Epithelial cell of prostate (primary cell): ENCODE results near the gene OR4D1.

Experiments used
- DNase-seq: peaks from one replicate; pipeline ENCODE4 v3.0.0-alpha.2; 2011; ENCODE audit warnings: low read depth, low spot score
- H3K27ac ChIP-seq: fragments of 450-650 bp; 2 replicates; pipeline ENCODE4 v1.5.1; 2017; ENCODE audit warnings: mild to moderate bottlenecking

Gene OR4D1

DNA sequence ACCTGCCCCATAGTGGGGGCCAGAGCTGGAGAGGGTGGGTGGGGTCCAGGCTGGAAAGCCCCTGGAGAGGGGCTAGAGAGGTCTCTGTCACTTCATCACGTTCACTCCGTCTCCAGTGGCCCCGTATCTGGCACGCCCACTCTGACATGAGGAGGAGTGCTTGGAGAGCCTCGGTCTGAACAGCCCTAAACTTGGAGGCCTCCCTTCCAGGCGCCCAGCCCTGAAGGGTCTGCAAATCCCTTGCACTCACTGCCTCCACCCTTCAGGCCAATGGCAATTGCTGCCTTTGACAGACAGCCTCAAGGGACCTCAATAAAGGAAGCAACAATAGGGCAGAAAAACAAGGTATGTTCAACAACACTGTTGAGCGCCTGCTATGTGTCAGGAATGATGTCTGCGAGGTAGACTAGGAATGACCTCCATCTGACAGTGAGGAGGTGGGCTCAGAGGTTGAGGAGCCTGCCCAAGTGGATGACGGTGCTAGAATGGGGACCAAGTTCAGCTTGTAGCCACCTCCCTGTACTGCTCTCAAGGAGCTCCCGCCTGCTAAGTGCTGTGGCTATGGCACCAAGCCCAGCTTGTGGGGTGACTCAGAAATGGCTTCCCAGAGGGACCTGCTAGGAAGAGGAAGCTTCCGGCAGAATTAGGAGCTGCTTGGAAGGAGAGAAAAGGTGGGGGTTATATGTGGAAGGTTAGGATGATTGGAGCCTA is 41.4 kb downstream of the OR4D1 start:
- peak; percentile 48 for DNase-seq
- H3K27ac ChIP-seq: no peak overlapping the region

DNA sequence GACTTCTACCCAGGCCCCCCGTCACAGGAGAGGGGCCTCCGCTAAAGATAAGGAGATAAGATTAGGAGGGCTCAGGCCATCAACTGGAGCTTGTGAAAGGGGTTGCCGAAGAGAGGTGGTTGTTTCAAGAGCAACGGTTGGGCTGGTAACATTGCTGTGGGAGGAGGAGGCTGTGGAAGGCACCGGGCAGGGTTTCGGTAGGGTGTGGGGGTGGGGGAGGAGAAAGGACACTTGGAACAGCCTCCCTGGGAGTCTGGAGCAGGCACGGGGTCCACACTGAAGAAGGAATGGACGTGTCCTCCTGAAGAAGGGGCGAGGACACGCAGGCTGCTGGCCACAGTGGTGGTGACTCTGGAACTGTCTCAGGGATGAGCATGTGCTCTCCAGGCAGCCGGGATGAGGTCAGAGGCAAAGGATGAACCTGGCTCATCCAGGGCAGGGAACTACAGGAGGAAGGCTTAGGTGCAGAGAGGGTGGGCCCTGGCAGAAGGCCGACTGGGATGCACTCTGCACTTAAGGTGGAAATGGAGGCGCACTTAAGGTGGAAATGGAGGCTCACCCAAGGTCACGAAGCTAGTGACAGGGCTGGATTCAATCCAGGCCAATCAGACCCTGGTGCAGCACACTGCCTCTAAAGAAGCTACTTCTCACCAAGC is 43.2 kb downstream of the OR4D1 start:
- H3K27ac ChIP-seq: no peak overlapping the region
- no peak for DNase-seq

DNA sequence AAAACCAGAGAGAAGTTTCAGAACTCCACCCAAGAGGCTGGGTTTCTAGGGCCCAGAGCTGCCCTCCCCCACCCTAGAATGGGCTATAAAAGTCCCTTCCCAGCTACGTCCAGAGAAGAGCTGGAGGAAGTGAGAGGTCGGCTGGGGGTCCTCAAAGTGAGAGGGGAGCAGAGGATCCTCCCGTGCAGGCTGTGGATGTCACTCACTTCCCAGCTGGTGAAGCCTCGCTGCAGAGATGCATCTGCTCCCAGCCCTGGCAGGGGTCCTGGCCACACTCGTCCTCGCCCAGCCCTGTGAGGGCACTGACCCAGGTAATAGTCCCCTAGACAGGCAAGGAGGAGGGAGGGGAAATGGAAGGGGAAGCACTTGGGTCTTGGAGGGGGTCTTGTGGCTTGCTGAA is 44.4 kb downstream of the OR4D1 start, which contains the start of gene EPX:
EPX (plus strand) TSS at position 115 of the 400 bp plus-strand sequence; CDS start at position 236, 121 bp downstream.
- no peak within 1 kb of the TSS for H3K27ac ChIP-seq
- DNase-seq: no peak

DNA sequence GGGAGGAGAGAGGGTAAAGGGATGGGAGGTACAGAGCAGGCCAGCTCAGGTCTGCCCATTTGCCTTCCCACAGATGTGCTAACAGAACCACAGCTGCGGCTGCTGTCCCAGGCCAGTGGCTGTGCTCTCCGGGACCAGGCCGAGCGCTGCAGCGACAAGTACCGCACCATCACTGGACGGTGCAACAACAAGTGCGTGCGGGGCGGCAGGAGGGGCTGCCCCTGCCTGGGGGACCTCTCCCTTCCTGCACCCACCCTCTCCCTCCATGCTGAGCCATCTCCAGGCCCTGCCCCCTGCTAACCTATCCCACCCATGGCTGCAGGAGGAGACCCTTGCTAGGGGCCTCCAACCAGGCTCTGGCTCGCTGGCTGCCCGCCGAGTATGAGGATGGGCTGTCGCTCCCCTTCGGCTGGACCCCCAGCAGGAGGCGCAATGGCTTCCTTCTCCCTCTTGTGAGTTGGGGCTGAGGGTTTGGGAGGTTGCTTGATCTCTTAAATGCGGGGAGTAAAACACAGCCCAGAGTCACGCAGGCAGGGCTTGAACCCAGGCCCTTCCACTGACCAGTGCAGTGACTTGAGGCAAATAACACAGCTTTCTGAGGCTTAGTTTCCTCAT is 45.6 kb downstream of the OR4D1 start:
- no peak for DNase-seq

DNA sequence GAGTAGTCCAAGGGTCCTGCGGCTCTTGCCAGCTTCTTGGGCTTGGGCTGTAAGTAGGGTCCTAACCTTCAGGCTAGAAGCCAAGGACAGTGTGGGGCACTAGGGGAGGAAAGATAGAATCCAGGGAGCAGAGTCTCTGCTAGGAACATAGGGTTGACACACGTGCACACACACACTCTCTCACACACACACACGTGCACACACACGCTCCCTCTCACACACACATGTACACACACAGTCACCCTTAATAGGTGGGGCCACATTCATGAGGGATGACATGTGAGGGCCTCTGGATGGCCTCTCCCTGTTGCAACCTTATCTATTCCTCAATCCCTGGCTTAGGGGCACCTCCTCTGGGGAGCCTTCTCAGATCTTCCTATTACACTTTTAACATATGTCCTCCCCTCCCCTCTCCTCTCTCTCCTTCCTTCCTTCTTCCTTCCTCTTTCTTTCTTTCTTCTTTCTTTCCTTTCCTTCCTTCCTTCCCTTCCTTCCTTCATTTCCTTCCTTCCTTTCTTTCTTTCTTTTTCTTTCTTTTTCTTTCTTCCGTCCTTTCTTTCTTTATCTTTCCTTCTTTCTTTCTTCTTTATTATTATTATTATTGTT is 47.4 kb downstream of the OR4D1 start:
- H3K27ac ChIP-seq: no peak overlapping the region
- DNase-seq: no peak

More for the DNA sequence above, 45.6 kb downstream of the OR4D1 start:
- no peak overlapping the region for H3K27ac ChIP-seq

DNA sequence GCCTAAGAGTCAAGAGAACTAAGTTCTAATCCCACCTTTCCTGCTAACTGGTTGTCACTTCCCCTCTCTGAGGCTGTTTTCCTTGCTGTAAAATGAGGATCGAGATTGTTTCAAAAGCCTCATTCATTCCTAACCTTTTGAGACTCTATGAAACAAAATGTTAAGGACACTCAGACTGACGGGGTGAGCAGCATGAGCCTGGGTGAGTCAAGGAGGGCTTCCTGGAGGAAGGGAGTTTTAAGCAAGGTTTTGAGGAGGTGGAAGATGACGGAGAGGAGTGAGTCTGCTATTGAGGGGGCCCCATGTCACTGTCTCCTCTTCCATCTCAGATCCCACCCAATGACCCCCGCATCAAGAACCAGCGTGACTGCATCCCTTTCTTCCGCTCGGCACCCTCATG is 48.4 kb downstream of the OR4D1 start:
- DNase-seq: no peak
- H3K27ac ChIP-seq: no peak overlapping the region

DNA sequence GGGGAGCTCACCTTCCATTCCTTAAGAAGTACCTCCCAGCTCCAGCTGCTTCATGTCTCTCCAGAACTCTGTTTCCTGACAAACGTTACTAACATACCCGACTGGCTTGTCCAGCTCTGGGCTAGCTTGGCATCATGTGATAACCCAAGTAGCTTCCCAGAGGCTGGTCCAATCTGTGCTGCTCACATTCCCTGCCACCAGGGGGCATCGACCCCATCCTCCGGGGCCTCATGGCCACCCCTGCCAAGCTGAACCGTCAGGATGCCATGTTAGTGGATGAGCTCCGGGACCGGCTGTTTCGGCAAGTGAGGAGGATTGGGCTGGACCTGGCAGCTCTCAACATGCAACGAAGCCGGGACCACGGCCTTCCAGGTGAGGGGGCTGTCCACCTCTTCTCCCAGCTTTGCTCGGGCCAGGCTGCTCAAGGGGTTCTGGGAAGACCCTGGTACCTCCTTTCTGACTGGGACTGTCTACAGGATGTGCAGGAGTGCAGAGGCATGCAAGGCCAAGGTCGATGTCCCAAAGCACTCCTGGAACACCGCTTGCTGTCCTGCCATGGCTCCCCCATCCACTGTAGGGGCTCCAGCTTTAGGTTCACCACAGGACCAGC is 51.9 kb downstream of the OR4D1 start:
- no peak overlapping the region for H3K27ac ChIP-seq
- no peak for DNase-seq

DNA sequence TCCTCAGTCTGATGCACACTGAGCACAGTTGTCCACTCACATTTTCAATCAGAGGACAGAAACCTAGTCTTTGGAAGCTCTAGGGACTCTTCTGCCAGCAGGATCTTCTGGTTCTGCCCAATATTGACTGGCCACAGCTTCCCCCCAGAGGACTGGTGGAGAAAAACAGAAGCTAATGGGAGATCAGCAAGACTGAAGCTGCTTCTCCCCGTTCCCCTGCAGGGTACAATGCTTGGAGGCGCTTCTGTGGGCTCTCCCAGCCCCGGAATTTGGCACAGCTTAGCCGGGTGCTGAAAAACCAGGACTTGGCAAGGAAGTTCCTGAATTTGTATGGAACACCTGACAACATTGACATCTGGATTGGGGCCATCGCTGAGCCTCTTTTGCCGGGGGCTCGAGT is 54.7 kb downstream of the OR4D1 start:
- DNase-seq: no peak
- no peak overlapping the region for H3K27ac ChIP-seq

DNA sequence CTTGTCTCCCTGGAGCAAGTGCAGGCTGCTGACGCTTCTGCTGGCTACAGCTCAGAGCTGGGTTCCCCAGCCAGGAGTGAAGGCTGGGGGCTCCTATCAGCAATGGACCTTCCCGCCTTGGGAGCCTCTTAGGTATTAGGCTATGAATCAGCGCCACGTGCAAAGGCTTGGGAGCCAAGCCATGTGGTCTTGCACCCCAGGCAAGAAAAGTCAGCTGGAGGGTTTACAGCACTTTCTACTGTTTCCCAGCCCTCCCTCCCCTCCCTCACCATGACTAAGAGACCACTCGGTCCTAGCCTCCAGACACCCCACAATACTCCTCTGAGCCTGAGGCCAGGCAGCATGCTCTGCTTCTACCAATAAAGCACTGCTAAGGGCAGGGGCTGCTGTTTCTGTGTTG is 56.6 kb downstream of the OR4D1 start:
- H3K27ac ChIP-seq: no peak overlapping the region
- DNase-seq: no peak

DNA sequence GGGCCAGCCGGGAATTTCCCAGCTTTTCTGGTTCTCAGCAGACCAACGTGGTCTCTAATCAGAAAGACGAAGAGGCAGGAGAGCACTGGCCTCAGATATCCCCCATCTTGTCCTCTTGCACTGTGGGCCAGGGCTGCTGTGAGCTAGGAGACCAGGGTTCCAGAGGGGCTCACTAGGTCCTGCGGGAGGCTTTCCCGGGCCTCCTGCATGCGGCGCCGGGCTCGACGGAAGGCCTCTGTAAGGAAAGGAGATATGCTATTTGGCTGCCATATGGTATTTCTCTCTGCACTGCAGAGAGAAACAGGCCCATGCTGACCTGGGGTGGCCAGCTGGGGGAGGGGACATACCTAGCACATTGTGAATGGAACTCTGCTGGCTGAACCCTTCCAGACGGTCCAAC is 57.8 kb downstream of the OR4D1 start:
- DNase-seq: no peak
- H3K27ac ChIP-seq: no peak overlapping the region

DNA sequence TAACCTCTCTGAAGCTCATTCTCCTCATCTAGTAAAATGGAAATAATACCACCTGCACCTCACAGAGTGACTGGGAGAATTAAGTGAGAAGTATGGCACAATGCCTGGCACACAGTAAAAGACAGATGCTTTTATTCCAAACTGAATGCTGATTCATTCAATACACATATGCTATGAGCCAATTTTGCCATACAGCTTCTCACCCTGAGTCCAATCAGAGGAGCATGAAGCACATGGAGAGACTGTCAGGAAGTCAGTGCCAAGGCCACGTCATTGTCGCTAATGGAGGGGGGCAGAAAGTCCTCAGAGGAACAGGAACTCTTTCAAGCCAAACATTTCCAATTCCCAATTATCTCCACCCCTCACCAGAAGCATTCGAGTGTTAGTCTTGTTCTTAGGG is 59.3 kb downstream of the OR4D1 start:
- DNase-seq: no peak
- no peak overlapping the region for H3K27ac ChIP-seq

DNA sequence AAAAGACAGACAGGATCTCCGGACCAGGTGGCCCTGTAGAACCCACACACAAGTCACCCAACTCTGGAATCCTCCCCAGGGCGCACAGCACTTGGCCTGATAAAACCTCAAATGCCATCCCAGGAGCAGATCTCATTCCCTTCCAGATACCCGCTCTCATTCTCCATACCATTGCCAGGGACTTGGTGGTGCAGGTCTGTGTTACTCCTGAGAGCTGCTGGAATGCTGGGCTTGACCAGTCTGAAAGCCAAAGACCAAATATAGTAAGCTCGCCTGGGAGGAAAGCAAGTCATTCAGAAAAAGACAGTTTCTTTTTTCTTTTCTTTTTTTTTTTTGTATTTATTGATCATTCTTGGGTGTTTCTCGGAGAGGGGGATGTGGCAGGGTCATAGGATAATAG is 60.2 kb downstream of the OR4D1 start:
- H3K27ac ChIP-seq: no peak overlapping the region

More for the DNA sequence above, 60.2 kb downstream of the OR4D1 start:
- DNase-seq: no peak
